ENCODE measurements around the gene HGF. TPM values are rescaled to one million over a fixed set of nuclear protein-coding genes. Genes with fewer than 3 reads are reported as not detected.

The HGF gene
- total RNA-seq, 2 experiments from 2014 or later, result not detected

GRCh38 chr7:81680120-81680519, 89.7 kb downstream of the HGF start:
- POLR2A ChIA-PET, result no interaction called here
- H3K4me1 Mint-ChIP-seq, result no peaks in the 10 kb centered on the region
- no peak overlapping the region for H3K4me3 Mint-ChIP-seq
- no peaks in the 10 kb centered on the region for H3K27me3 Mint-ChIP-seq
- CTCF ChIA-PET, result no interaction called here
- H3K9me3 Mint-ChIP-seq, result no peaks in the 10 kb centered on the region
- no peak overlapping the region for H3K27ac Mint-ChIP-seq
- no peaks in the 10 kb centered on the region for H3K36me3 Mint-ChIP-seq (ENCODE audit: low read depth)
- DNase-seq, result no peak

DNA sequence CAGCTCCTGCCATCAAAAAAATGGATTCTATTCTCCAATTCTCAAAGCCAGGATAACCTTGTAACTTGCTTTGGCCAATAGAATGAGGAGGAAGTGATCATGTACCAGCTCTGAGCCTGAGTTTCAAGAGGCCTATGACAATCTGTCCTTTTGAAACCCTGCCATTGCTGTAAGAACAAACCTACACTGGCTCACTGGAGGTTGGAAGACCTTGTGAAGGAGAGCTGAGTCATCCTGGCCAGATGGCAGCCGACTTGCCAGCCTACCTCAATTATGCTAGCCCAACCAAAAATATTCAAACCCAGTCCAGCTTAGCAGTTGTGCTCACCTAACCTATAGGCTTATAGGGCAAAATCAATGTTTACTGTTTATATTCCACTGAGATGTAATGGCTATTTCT, 93.0 kb downstream of the HGF start:
- Mint-ChIP-seq H3K4me1 (no peaks in the 10 kb centered on the region), H3K9me3 (no peaks in the 10 kb centered on the region), H3K4me3 (no peak overlapping the region), H3K27ac (no peak overlapping the region), H3K36me3 (ENCODE audit: low read depth) (no peaks in the 10 kb centered on the region), H3K27me3 (no peaks in the 10 kb centered on the region)
- CTCF ChIA-PET, result no interaction called here
- POLR2A ChIA-PET, result no interaction called here
- no peak for DNase-seq

DNA sequence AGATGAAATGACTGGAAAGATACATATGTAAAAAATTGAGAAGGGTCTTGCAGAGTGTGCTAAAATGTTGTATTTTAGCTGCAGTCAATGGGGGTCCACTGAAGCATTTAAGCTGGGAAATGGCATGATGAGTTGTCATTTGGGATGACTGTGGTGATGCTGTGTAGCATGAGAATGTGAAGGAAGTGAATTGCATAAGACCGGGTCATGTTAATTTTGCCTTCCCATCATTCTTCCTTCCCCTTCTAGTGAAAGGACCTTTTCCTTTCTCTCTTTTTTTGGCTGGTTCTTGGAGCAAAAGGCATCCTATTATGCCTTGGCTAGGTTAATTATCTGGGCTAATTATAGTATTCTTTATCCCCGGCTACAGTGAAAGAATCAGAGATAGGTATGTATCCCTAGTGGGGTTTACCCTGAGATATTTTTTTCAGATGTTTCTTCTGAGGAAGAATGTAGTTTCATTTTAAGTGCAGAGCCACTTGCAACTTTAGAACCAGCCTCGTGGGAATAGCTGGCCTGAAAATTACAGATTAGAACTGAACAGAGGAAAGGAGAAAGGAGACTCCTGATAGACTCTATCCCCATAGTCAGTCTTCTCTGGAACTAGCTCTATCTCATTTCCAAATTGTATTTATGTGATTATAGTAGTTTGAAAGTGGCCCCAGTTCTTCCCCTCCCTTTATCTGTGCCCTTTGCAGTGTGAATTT, 93.6 kb downstream of the HGF start:
- Mint-ChIP-seq H3K4me3 (no peak overlapping the region), H3K9me3 (no peaks in the 10 kb centered on the region), H3K4me1 (no peaks in the 10 kb centered on the region), H3K36me3 (ENCODE audit: low read depth) (no peaks in the 10 kb centered on the region), H3K27ac (no peak overlapping the region), H3K27me3 (no peaks in the 10 kb centered on the region)
- no peak for DNase-seq
- CTCF ChIA-PET, result no interaction called here
- POLR2A ChIA-PET, result no interaction called here

GRCh38 chr7:81674431-81674830, 95.4 kb downstream of the HGF start:
- Mint-ChIP-seq H3K4me1 (no peaks in the 10 kb centered on the region), H3K4me3 (no peak overlapping the region), H3K27me3 (no peaks in the 10 kb centered on the region), H3K36me3 (ENCODE audit: low read depth) (no peaks in the 10 kb centered on the region), H3K9me3 (no peaks in the 10 kb centered on the region), H3K27ac (no peak overlapping the region)
- no peak for DNase-seq
- ChIA-PET CTCF (no interaction called here), POLR2A (no interaction called here)

- no peak for DNase-seq
- Mint-ChIP-seq H3K27ac (no peak overlapping the region), H3K4me3 (no peak overlapping the region), H3K27me3 (no peaks in the 10 kb centered on the region), H3K9me3 (no peaks in the 10 kb centered on the region), H3K4me1 (no peaks in the 10 kb centered on the region), H3K36me3 (ENCODE audit: low read depth) (no peaks in the 10 kb centered on the region)
- POLR2A ChIA-PET, result no interaction called here
- CTCF ChIA-PET, result interaction anchor here (0.8 kb wide), 1 partner anchor 23 kb away, joined by 3 read pairs; no protein-coding TSS in a partner anchor
These were observed 97.0 kb downstream of the HGF start for GRCh38 chr7:81672872-81673271.

DNA sequence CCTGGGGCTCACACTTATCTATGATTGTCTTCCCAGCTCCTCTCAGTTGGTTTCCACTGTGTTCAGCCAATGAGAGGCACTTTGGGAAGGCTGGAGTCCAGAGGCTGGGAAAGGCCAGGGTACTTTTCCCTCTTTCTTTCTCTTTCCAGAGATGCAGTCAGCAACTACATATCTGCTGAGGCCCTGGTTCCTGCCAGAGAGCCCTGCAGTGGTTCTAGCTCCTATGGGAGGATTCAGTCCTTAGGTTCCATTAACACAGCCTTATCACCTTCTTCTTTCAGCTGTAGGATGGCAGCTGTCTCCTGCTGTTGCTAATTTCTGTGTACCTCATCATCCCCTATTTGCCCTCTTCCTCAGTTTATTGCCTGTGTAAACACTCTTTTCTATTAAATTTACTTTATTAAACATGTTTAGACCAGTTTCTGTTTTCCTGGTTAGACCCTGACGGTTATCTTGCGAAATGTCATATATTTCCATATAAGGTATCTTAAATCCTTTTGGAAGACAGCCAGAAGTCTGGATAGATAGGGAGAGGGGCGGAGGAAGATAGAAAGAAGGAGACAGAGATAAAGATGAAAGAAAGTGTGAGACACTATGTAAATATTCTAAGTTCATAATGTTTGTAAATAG, 100.3 kb downstream of the HGF start:
- CTCF ChIA-PET, result no interaction called here
- H3K4me1 Mint-ChIP-seq, result no peaks in the 10 kb centered on the region
- no peak overlapping the region for H3K27ac Mint-ChIP-seq
- no peaks in the 10 kb centered on the region for H3K27me3 Mint-ChIP-seq
- DNase-seq, result no peak
- POLR2A ChIA-PET, result no interaction called here
- H3K36me3 Mint-ChIP-seq (ENCODE audit: low read depth), result no peaks in the 10 kb centered on the region
- no peak overlapping the region for H3K4me3 Mint-ChIP-seq
- no peaks in the 10 kb centered on the region for H3K9me3 Mint-ChIP-seq

- no peak for DNase-seq
- Mint-ChIP-seq H3K36me3 (ENCODE audit: low read depth) (no peaks in the 10 kb centered on the region), H3K9me3 (no peaks in the 10 kb centered on the region), H3K27ac (no peak overlapping the region), H3K27me3 (no peaks in the 10 kb centered on the region), H3K4me3 (no peak overlapping the region), H3K4me1 (no peaks in the 10 kb centered on the region)
- ChIA-PET POLR2A (interaction anchor here (1.0 kb wide), 1 partner anchor 19 kb away, joined by 3 read pairs; no protein-coding TSS in a partner anchor), CTCF (no interaction called here)
These were observed 103.6 kb downstream of the HGF start for GRCh38 chr7:81666209-81666608.

GRCh38 chr7:81665236-81665635, 104.6 kb downstream of the HGF start:
- Mint-ChIP-seq H3K9me3 (peaks cover 3% of the 10 kb centered on the region), H3K27me3 (no peaks in the 10 kb centered on the region), H3K4me3 (no peak overlapping the region), H3K27ac (no peak overlapping the region), H3K36me3 (ENCODE audit: low read depth) (no peaks in the 10 kb centered on the region), H3K4me1 (no peaks in the 10 kb centered on the region)
- CTCF ChIA-PET, result no interaction called here
- DNase-seq, result no peak
- POLR2A ChIA-PET, result no interaction called here

GRCh38 chr7:81664304-81664703, 105.5 kb downstream of the HGF start:
- H3K27me3 Mint-ChIP-seq, result no peaks in the 10 kb centered on the region
- H3K36me3 Mint-ChIP-seq (ENCODE audit: low read depth), result no peaks in the 10 kb centered on the region
- H3K27ac Mint-ChIP-seq, result no peak overlapping the region
- H3K4me1 Mint-ChIP-seq, result no peaks in the 10 kb centered on the region
- H3K9me3 Mint-ChIP-seq, result peaks cover 3% of the 10 kb centered on the region
- H3K4me3 Mint-ChIP-seq, result no peak overlapping the region
- ChIA-PET POLR2A (no interaction called here), CTCF (no interaction called here)
- DNase-seq, result no peak

DNA sequence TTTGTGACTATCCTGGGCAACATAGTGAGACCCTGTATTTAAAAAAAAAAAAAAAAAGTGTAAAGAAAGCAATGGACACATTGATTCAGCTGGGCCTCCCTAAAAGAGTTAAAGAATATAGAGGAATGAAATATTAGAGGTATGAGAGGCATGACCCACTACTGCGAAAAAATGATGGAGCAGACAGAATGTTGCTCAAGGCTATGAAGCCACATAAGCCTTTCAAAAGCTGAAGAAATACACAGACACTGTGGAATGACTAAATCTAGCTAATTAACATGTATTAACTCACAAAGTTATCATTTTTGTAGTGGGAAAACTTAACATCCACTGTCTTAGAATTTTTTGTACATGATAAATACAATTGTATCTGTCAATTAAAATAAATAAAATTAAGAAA, 107.3 kb downstream of the HGF start:
- peaks cover 3% of the 10 kb centered on the region for H3K9me3 Mint-ChIP-seq
- no peaks in the 10 kb centered on the region for H3K4me1 Mint-ChIP-seq
- POLR2A ChIA-PET, result no interaction called here
- DNase-seq, result no peak
- no peak overlapping the region for H3K4me3 Mint-ChIP-seq
- H3K36me3 Mint-ChIP-seq (ENCODE audit: low read depth), result no peaks in the 10 kb centered on the region
- no peaks in the 10 kb centered on the region for H3K27me3 Mint-ChIP-seq
- H3K27ac Mint-ChIP-seq, result no peak overlapping the region
- CTCF ChIA-PET, result interaction anchor here (0.6 to 1.3 kb wide), 2 partner anchors 9 to 139 kb away, joined by 4 read pairs; no protein-coding TSS in a partner anchor

- POLR2A ChIA-PET, result no interaction called here
- CTCF ChIA-PET, result no interaction called here
- peaks cover 6% of the 10 kb centered on the region for H3K9me3 Mint-ChIP-seq
- H3K4me3 Mint-ChIP-seq, result no peak overlapping the region
- no peaks in the 10 kb centered on the region for H3K27me3 Mint-ChIP-seq
- no peak overlapping the region for H3K27ac Mint-ChIP-seq
- no peaks in the 10 kb centered on the region for H3K4me1 Mint-ChIP-seq
- no peak for DNase-seq
- no peaks in the 10 kb centered on the region for H3K36me3 Mint-ChIP-seq (ENCODE audit: low read depth)
These were observed 110.0 kb downstream of the HGF start for GRCh38 chr7:81659697-81660395.

- Mint-ChIP-seq H3K4me3 (no peak overlapping the region), H3K27ac (no peak overlapping the region), H3K36me3 (ENCODE audit: low read depth) (no peaks in the 10 kb centered on the region), H3K4me1 (no peaks in the 10 kb centered on the region), H3K27me3 (no peaks in the 10 kb centered on the region), H3K9me3 (peaks cover 6% of the 10 kb centered on the region)
- POLR2A ChIA-PET, result no interaction called here
- DNase-seq, result no peak
- CTCF ChIA-PET, result no interaction called here
These were observed 112.3 kb downstream of the HGF start for GRCh38 chr7:81657551-81657950.

DNA sequence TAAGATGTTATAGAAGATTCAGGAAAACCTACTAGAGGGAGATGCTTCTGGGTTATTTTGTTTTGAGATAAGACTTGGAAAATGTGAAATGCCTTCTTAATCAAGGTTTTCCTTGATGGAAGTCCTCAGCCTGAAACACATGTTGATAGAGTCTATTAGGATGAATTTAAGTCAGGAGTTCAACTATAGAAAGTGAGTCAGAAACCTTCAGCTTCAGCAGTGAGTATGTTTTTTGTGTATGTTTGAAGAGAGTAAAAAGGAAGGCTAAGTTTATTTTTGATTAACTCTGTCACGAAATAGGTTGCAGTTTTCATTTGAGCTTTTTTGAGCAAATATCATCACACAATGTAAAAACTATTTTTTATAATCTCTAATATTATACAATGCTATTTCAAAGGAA, 114.6 kb downstream of the HGF start:
- Mint-ChIP-seq H3K4me3 (no peak overlapping the region), H3K36me3 (ENCODE audit: low read depth) (no peaks in the 10 kb centered on the region), H3K27me3 (no peaks in the 10 kb centered on the region), H3K9me3 (peaks cover 10% of the 10 kb centered on the region), H3K4me1 (no peaks in the 10 kb centered on the region), H3K27ac (no peak overlapping the region)
- ChIA-PET POLR2A (no interaction called here), CTCF (no interaction called here)
- no peak for DNase-seq

All from activated CD4-positive, alpha-beta T cell treated with anti-CD3 and anti-CD28 coated beads, Interleukin-2, amount 10 ng/mL, durations not matched to agents 7 days and 5 days (primary cell).